GM12873 (cell line): Measurements from ENCODE around the gene CEACAM5.

ENCODE experiments used
- CTCF ChIP-seq: IDR thresholded peaks from 2 replicates; pipeline ENCODE4 v1.5.1; 2012; ENCODE audit warnings: low read depth, mild to moderate bottlenecking, moderate library complexity, low read length, control low read depth; ENCODE audit not compliant: insufficient read depth; ENCODE audit errors: missing control alignments

Gene CEACAM5

GRCh38 chr19:41744850-41745249 lies 36.4 kb downstream of the CEACAM5 start:
- TF ChIP-seq CTCF: no peak

- TF ChIP-seq CTCF: no peak
Measured at GRCh38 chr19:41745756-41746155, 37.3 kb downstream of the CEACAM5 start.

- TF ChIP-seq CTCF: peak; percentile 74
Measured at GRCh38 chr19:41746593-41747227, 38.3 kb downstream of the CEACAM5 start.

GRCh38 chr19:41748012-41748411 lies 39.6 kb downstream of the CEACAM5 start:
- TF ChIP-seq CTCF: no peak

- peak; percentile 89 for TF ChIP-seq CTCF
Measured at GRCh38 chr19:41753159-41753558, 44.7 kb downstream of the CEACAM5 start.

GRCh38 chr19:41753936-41754529 lies 45.6 kb downstream of the CEACAM5 start:
- TF ChIP-seq CTCF: peak; percentile 86

- no peak for TF ChIP-seq CTCF
Measured at GRCh38 chr19:41755328-41755913, 47.0 kb downstream of the CEACAM5 start, which contains the start of gene CEACAM6. CEACAM6 (plus strand) TSS chr19:41755530; CDS start chr19:41755639, 109 bp downstream.
